ENCODE measurements around the gene PGAM2. TPM values are rescaled to one million over a fixed set of nuclear protein-coding genes. Genes with fewer than 3 reads are reported as not detected.

PGAM2 gene
- total RNA-seq, 2 donors from 2014 or later, result 1.2 to 1.3 TPM

DNA sequence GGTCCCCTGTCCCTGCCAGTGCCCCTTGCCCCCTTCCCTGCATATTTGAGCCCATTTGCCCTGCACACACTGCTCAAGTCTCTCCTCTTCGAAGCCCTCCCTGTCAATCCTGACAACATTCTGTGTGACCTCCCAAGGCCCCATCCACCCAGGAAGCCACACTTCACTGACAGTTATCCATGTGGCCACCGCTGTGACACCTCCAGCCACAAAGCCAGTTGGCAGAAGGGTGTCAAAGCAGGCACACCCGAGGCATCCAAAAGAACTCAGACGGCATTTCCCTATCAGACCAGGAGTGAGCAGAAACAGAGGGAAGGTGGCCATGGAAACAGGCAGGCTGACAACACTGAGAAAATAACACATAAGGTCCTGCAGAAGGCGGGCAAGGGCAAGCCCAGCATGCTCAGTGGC, 12.3 kb upstream of the PGAM2 start:
- Histone ChIP-seq H3K27me3 (ENCODE audit: control insufficient read depth, insufficient read depth, low read length, poor library complexity, severe bottlenecking) (no peaks in the 10 kb centered on the region), H3K27ac (ENCODE audit: low read depth, low read length) (no peak overlapping the region), H3K36me3 (ENCODE audit: control insufficient read depth, insufficient read depth, low read length) (peaks cover 28% of the 10 kb centered on the region), H3K4me1 (ENCODE audit: control insufficient read depth, insufficient read depth, low read length) (no peaks in the 10 kb centered on the region), H3K9ac (ENCODE audit: extremely low read depth, low read length, poor library complexity, severe bottlenecking) (no peak overlapping the region), H3K4me3 (ENCODE audit: low read length) (no peak overlapping the region), H3K9me3 (ENCODE audit: control insufficient read depth, low read length) (no peaks in the 10 kb centered on the region)
- H3K36me3 Mint-ChIP-seq (ENCODE audit: low read depth), result peaks cover 38% of the 10 kb centered on the region
- no peak overlapping the region for H3K27ac Mint-ChIP-seq
- DNase-seq, result no peak
- no peaks in the 10 kb centered on the region for H3K9me3 Mint-ChIP-seq
- TF ChIP-seq, protein P1, sequence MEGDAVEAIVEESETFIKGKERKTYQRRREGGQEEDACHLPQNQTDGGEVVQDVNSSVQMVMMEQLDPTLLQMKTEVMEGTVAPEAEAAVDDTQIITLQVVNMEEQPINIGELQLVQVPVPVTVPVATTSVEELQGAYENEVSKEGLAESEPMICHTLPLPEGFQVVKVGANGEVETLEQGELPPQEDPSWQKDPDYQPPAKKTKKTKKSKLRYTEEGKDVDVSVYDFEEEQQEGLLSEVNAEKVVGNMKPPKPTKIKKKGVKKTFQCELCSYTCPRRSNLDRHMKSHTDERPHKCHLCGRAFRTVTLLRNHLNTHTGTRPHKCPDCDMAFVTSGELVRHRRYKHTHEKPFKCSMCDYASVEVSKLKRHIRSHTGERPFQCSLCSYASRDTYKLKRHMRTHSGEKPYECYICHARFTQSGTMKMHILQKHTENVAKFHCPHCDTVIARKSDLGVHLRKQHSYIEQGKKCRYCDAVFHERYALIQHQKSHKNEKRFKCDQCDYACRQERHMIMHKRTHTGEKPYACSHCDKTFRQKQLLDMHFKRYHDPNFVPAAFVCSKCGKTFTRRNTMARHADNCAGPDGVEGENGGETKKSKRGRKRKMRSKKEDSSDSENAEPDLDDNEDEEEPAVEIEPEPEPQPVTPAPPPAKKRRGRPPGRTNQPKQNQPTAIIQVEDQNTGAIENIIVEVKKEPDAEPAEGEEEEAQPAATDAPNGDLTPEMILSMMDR (conservative IDR thresholded peaks at IDR 0.05), result no peak
- no peak overlapping the region for H3K4me3 Mint-ChIP-seq
- WGBS, 2 experiments (ENCODE audit: insufficient coverage in 1 of 2, insufficient read length in 1 of 2), result 93 to 94% methylated on average over 5 of the region's 5 CpGs
- no peaks in the 10 kb centered on the region for H3K4me1 Mint-ChIP-seq
- no peaks in the 10 kb centered on the region for H3K27me3 Mint-ChIP-seq (ENCODE audit: insufficient read depth)

DNA sequence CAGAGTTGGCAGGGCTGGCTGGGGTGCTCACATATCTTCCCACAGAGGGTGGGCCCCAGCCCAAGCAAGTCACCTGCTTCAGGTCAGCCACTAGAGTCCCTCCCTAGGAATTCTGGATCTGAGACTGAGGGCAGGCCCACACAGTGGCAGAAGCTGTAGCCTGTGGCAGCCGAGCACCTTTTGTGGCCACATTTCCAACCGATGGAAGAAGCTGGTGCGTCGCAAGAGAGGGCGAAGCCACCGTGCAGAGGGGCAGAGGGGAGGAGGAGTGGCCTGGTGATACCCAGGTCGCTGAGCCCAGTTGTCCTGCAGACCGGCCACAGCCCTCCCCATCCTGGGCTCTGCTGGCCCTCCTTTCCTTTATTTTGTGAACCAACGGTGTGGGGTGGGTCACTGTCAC, 11.7 kb upstream of the PGAM2 start:
- TF ChIP-seq, protein P1 (conservative IDR thresholded peaks at IDR 0.05), result no peak
- 90 to 98% methylated on average over 2 to 9 of the region's 9 CpGs for WGBS, 2 experiments (ENCODE audit: insufficient coverage in 1 of 2, insufficient read length in 1 of 2)
- H3K36me3 Mint-ChIP-seq (ENCODE audit: low read depth), result peaks cover 41% of the 10 kb centered on the region

DNA sequence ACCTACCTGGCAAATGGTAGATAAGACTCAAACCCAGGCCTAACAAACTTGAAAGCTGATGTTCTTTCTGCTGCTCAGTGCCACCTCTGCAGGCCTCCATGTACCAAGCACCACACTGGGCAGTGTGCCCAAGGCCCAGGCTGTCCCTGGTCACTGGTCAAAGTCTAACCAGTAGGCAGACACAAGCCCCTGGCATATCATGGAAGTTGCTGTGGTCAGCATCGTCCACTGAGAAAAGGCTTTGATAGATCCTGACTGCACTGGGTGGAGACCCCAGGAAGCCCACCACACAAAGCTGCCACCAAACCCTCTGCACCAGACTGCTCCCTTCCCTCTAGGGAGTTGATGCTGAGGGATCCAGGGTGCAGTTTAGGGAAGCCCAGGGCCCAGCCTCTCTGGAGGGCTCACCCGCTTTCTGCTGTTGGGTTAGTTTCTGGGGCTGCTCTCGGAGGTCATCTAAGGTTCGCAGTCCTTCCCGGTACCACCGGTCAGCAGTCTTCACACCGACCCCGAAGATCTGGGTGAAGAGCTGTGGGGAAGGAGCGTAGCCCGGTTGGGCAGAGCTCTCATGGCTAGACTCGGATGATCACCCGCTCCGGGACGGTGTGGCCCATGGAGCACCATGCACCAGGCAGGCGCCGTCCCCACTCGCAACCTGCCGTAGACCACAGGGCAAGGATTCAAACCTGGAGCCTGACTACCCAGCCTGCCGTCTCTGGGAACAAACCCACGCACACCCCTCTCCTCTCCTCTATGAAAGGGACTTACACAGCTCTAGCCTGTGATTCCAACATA, 10.9 kb upstream of the PGAM2 start:
- Histone ChIP-seq H3K4me1 (ENCODE audit: control insufficient read depth, insufficient read depth, low read length) (no peaks in the 10 kb centered on the region), H3K36me3 (ENCODE audit: control insufficient read depth, insufficient read depth, low read length) (peaks cover 33% of the 10 kb centered on the region), H3K27ac (ENCODE audit: low read depth, low read length) (no peak overlapping the region), H3K27me3 (ENCODE audit: control insufficient read depth, insufficient read depth, low read length, poor library complexity, severe bottlenecking) (no peaks in the 10 kb centered on the region), H3K9me3 (ENCODE audit: control insufficient read depth, low read length) (no peaks in the 10 kb centered on the region), H3K9ac (ENCODE audit: extremely low read depth, low read length, poor library complexity, severe bottlenecking) (no peak overlapping the region), H3K4me3 (ENCODE audit: low read length) (no peak overlapping the region)
- Mint-ChIP-seq H3K27me3 (ENCODE audit: insufficient read depth) (no peaks in the 10 kb centered on the region), H3K4me1 (no peaks in the 10 kb centered on the region), H3K9me3 (no peaks in the 10 kb centered on the region), H3K36me3 (ENCODE audit: low read depth) (peaks cover 42% of the 10 kb centered on the region), H3K27ac (no peak overlapping the region), H3K4me3 (no peak overlapping the region)
- 96 to 100% methylated on average over 16 to 20 of the region's 20 CpGs for WGBS, 2 experiments (ENCODE audit: insufficient coverage in 1 of 2, insufficient read length in 1 of 2)
- TF ChIP-seq, protein P1 (conservative IDR thresholded peaks at IDR 0.05), result no peak
- no peak for DNase-seq

More for the DNA sequence above, 11.7 kb upstream of the PGAM2 start:
- Histone ChIP-seq H3K9me3 (ENCODE audit: control insufficient read depth, low read length) (no peaks in the 10 kb centered on the region), H3K27ac (ENCODE audit: low read depth, low read length) (no peak overlapping the region), H3K4me3 (ENCODE audit: low read length) (no peak overlapping the region), H3K36me3 (ENCODE audit: control insufficient read depth, insufficient read depth, low read length) (peaks cover 30% of the 10 kb centered on the region), H3K4me1 (ENCODE audit: control insufficient read depth, insufficient read depth, low read length) (no peaks in the 10 kb centered on the region), H3K9ac (ENCODE audit: extremely low read depth, low read length, poor library complexity, severe bottlenecking) (no peak overlapping the region), H3K27me3 (ENCODE audit: control insufficient read depth, insufficient read depth, low read length, poor library complexity, severe bottlenecking) (no peaks in the 10 kb centered on the region)
- Mint-ChIP-seq H3K27ac (no peak overlapping the region), H3K9me3 (no peaks in the 10 kb centered on the region), H3K27me3 (ENCODE audit: insufficient read depth) (no peaks in the 10 kb centered on the region), H3K4me1 (no peaks in the 10 kb centered on the region), H3K4me3 (no peak overlapping the region)
- no peak for DNase-seq

Measured in endodermal cell (in vitro differentiated cells).